Colonic mucosa (tissue), 4 donors: ENCODE measurements around the gene PGBD2. TPM values are rescaled to one million over a fixed set of nuclear protein-coding genes. Genes with fewer than 3 reads are reported as not detected.
"Not testable (repeated sequence)": the region's sequence is repeated elsewhere in the genome, so short reads cannot be mapped to it uniquely, and the experiment has no call there.

ENCODE experiments used
- DNase-seq: peaks from one replicate; pipeline ENCODE4 v3.0.0-alpha.2; 2020
- H3K27ac ChIP-seq: fragments of 200-600 bp; one replicate; pipeline ENCODE4 v1.8.0; 2021
- H3K27me3 ChIP-seq: fragments of 200-600 bp; one replicate; pipeline ENCODE4 v1.8.0; 2021
- H3K36me3 ChIP-seq: fragments of 200-600 bp; one replicate; pipeline ENCODE4 v1.8.0; 2021
- H3K4me1 ChIP-seq: fragments of 200-600 bp; one replicate; pipeline ENCODE4 v1.8.0; 2021; ENCODE audit warnings: mild to moderate bottlenecking
- H3K4me3 ChIP-seq: fragments of 200-600 bp; one replicate; pipeline ENCODE4 v1.8.0; 2021
- H3K9ac ChIP-seq, 2 donors: one replicate each; pipeline ENCODE4 v1.7.0; 2013; ENCODE audit warnings: control low read depth in 2 of 2, low read depth in 2 of 2, low read length in 2 of 2
- H3K9me3 ChIP-seq: fragments of 200-600 bp; one replicate; pipeline ENCODE4 v1.8.0; 2021
- CTCF ChIP-seq: fragments of 200-600 bp; IDR thresholded peaks from one replicate; pipeline ENCODE4 v1.8.0; 2022; ENCODE audit warnings: antibody characterized with exemption, mild to moderate bottlenecking
- intact Hi-C: fragments of 100-400 bp; cut with DNase I; formaldehyde crosslinking; loops from one replicate; pipeline ENCODE4 v1.14.1; 2022
- total RNA-seq, 2 donors: library from RNA; stranded (reverse); fragmentation: NEBNext Ultra II Directional in 1 of 2; extraction: Animal tissue kit (Norgen Biotek cat#: 25700) in 1 of 2; gene quantifications; one replicate each; pipeline ENCODE4 v1.2.1, GENCODE V29; 2021
- donor health status: healthy.
- donor health status: DM: no; HTN: no; CAD: no.
- donor health status: DM: no; HTN: no; CAD: no.

The PGBD2 gene
- total RNA-seq, 2 donors from 2014 or later = 7.2 to 8.4 TPM

GRCh38 chr1:248924696-248925532 lies 18.9 kb downstream of the PGBD2 start:
- H3K27ac ChIP-seq = no peak overlapping the region
- DNase-seq = no peak
- no peaks in the 10 kb centered on the region for H3K9me3 ChIP-seq
- intact Hi-C loops = no loop called here
- no peaks in the 10 kb centered on the region for H3K4me1 ChIP-seq
- TF ChIP-seq CTCF = peak; percentile 45
- H3K36me3 ChIP-seq = no peaks in the 10 kb centered on the region
- H3K4me3 ChIP-seq = no peak overlapping the region
- no peaks in the 10 kb centered on the region for H3K27me3 ChIP-seq
- H3K9ac ChIP-seq = no peak overlapping the region

- intact Hi-C loops, H3K9me3 ChIP-seq, H3K4me3 ChIP-seq, H3K36me3 ChIP-seq, H3K4me1 ChIP-seq, H3K9ac ChIP-seq, H3K27me3 ChIP-seq, DNase-seq, H3K27ac ChIP-seq: not testable (repeated sequence)
Measured at GRCh38 chr1:248925859-248926258, 19.8 kb downstream of the PGBD2 start.

GRCh38 chr1:248926401-248927182 lies 20.6 kb downstream of the PGBD2 start:
- DNase-seq = no peak
- no peak overlapping the region for H3K9ac ChIP-seq
- H3K9me3 ChIP-seq = no peaks in the 10 kb centered on the region
- no peaks in the 10 kb centered on the region for H3K4me1 ChIP-seq
- no peaks in the 10 kb centered on the region for H3K36me3 ChIP-seq
- no peak overlapping the region for H3K27ac ChIP-seq
- intact Hi-C loops = no loop called here
- H3K27me3 ChIP-seq = no peaks in the 10 kb centered on the region
- no peak for TF ChIP-seq CTCF
- no peak overlapping the region for H3K4me3 ChIP-seq

GRCh38 chr1:248927283-248927682 lies 21.2 kb downstream of the PGBD2 start:
- H3K4me3 ChIP-seq, DNase-seq, intact Hi-C loops, H3K27ac ChIP-seq, H3K4me1 ChIP-seq, H3K27me3 ChIP-seq, H3K9me3 ChIP-seq, H3K9ac ChIP-seq, H3K36me3 ChIP-seq: not testable (repeated sequence)

GRCh38 chr1:248928122-248928521 lies 22.1 kb downstream of the PGBD2 start:
- DNase-seq, H3K27ac ChIP-seq, H3K36me3 ChIP-seq, intact Hi-C loops, H3K9ac ChIP-seq, H3K9me3 ChIP-seq, H3K4me1 ChIP-seq, H3K4me3 ChIP-seq, H3K27me3 ChIP-seq: not testable (repeated sequence)

- H3K4me3 ChIP-seq, H3K4me1 ChIP-seq, H3K9me3 ChIP-seq, intact Hi-C loops, H3K36me3 ChIP-seq, DNase-seq, H3K27ac ChIP-seq, H3K9ac ChIP-seq, H3K27me3 ChIP-seq: not testable (repeated sequence)
Measured at GRCh38 chr1:248930037-248930436, 24.0 kb downstream of the PGBD2 start.

GRCh38 chr1:248938173-248938809 lies 32.3 kb downstream of the PGBD2 start:
- intact Hi-C loops, DNase-seq: not testable (repeated sequence)

GRCh38 chr1:248944134-248944999 lies 38.3 kb downstream of the PGBD2 start:
- H3K9me3 ChIP-seq, H3K36me3 ChIP-seq, H3K27ac ChIP-seq, DNase-seq, H3K27me3 ChIP-seq, H3K4me1 ChIP-seq, intact Hi-C loops, H3K4me3 ChIP-seq, H3K9ac ChIP-seq: not testable (repeated sequence)

More at GRCh38 chr1:248938173-248938809, 32.3 kb downstream of the PGBD2 start:
- H3K27me3 ChIP-seq, H3K9me3 ChIP-seq, H3K27ac ChIP-seq, H3K9ac ChIP-seq, H3K4me1 ChIP-seq, H3K36me3 ChIP-seq, H3K4me3 ChIP-seq: not testable (repeated sequence)

GRCh38 chr1:248945000-248945423 lies 39.0 kb downstream of the PGBD2 start:
- H3K9ac ChIP-seq, H3K4me1 ChIP-seq, H3K36me3 ChIP-seq, H3K27ac ChIP-seq, H3K9me3 ChIP-seq, DNase-seq, H3K4me3 ChIP-seq, intact Hi-C loops, H3K27me3 ChIP-seq: not testable (repeated sequence)

- H3K4me3 ChIP-seq, H3K27ac ChIP-seq, H3K27me3 ChIP-seq, H3K4me1 ChIP-seq, H3K9ac ChIP-seq, H3K9me3 ChIP-seq, intact Hi-C loops, H3K36me3 ChIP-seq: not testable (repeated sequence)
- peak; percentile 29 for DNase-seq
Measured at GRCh38 chr1:248945453-248945852, 39.4 kb downstream of the PGBD2 start.
